Stimulated activated CD8-positive, alpha-beta memory T cell treated with anti-CD3 and anti-CD28 coated beads, Interleukin-15, amount 100 ng/mL, for 24 hours (primary cell): ENCODE results near the gene GREB1L.
"Not testable (repeated sequence)": the region's sequence is repeated elsewhere in the genome, so short reads cannot be mapped to it uniquely, and the experiment has no call there.

ENCODE experiments used
- DNase-seq: peaks from one replicate; pipeline ENCODE4 v3.0.0-alpha.2; 2020; ENCODE audit warnings: low read depth

The GREB1L gene

GRCh38 chr18:21264651-21265050 lies 22.6 kb downstream of the GREB1L start:
- no peak for DNase-seq

- DNase-seq: no peak
These were observed 24.1 kb downstream of the GREB1L start for GRCh38 chr18:21265971-21266673.

- DNase-seq: no peak
These were observed 25.4 kb downstream of the GREB1L start for GRCh38 chr18:21267400-21267799.

GRCh38 chr18:21269349-21269748 lies 27.3 kb downstream of the GREB1L start:
- DNase-seq: no peak

DNA sequence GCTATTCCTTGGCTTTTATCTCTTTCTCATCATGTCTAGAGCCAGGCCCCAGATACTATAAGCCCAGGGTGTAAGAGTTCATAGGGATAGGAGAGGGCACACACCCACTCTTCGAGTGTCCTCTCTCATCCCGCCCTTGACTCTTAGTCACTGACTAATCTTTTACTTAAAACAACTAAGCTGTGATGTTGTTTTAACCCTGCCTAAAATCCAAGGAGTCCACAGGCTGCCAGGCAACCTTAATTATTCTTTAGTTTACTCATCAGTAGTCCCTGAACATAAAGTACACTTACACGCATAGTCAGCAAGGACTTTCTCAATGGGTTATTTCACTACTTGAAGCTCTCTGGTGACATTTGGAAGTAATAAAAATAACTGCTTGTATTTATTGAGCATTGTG lies 28.4 kb downstream of the GREB1L start:
- DNase-seq: no peak

DNA sequence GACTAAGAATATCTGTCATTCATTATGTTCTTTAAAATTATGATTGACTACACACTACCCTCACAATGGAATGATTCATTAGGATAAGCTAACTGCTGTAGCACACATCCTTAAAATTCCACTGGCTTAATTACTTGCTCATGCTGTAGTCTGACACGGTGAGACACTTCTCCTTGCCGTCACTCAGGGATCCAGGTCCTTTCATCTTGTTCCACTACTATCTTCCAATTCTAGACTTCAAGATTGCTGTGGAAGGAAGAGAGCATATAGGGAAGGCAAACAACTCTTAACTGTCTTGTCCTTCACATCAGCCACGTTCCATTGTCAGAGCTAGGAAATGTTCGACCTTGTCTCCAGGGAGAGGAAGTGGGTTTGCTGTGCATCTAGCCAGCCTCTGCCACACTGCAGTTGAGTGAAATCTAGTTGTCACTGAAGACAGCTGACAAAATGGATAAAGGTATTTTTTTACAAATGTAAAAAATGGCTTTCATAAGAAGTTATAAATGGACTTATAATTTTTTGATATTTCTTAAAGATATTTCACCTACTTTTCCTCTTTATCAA lies 30.1 kb downstream of the GREB1L start:
- no peak for DNase-seq

DNA sequence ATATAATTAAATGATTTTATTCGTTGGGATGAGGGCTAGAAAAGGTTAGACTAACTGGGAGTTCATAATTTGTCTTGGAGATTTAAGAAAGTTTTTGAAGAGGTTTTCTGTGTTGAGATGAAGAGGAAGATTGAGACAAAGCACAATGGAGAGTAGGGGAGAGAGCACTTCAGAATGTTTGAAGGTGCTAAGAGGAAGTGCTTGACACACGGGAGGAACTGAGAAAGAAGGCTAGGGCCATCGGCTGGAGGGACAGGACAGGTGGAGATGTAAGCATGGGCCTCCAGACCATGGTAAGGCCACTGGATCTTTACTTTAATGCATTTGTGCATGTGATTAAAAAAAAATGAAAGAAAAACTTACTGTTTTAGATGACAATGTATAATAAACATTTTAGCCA lies 31.5 kb downstream of the GREB1L start:
- DNase-seq: no peak

DNA sequence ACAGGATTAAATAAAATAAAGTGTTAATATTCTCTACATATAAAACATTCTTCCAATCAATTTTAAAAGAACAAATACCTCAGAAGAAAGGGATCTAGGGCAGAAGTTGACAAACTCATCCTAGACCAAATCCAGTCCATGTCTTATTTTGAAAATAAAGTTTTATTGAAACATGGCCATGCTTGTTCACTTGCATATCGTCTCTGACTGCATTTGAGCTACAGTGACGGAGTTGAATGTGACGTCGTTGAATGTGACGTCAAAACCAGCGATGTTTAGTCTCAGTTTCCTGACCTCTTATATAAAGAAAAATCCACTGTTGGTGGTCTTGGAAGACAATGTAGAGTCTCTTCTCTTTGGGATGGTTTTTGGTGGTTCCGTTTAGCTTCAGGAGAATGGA lies 33.6 kb downstream of the GREB1L start:
- DNase-seq: no peak

- DNase-seq: no peak
These were observed 35.5 kb downstream of the GREB1L start for GRCh38 chr18:21277578-21277977.

GRCh38 chr18:21278218-21278617 lies 36.2 kb downstream of the GREB1L start:
- DNase-seq: not testable (repeated sequence)

GRCh38 chr18:21281603-21282002 lies 39.6 kb downstream of the GREB1L start:
- no peak for DNase-seq

- DNase-seq: no peak
These were observed 42.5 kb downstream of the GREB1L start for GRCh38 chr18:21284540-21284939.

DNA sequence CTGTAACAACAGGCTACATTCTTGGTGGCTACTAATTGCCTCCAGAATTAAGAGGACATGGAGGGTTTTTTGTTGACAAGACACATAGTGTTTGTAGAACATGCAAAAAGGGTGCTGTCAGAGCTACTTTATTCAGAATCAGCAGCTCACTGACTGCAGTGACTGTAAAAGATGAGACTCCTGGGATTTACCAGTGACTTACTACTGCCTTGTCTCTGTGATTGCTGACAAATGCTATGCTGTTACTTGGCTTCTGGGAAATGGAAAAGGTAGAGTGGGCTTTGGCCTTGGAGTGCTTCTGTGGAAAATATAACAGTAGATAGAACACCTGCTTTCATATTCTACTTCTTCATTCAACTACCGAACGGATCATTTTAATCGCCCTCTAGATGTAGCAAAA lies 47.8 kb downstream of the GREB1L start:
- DNase-seq: no peak

DNA sequence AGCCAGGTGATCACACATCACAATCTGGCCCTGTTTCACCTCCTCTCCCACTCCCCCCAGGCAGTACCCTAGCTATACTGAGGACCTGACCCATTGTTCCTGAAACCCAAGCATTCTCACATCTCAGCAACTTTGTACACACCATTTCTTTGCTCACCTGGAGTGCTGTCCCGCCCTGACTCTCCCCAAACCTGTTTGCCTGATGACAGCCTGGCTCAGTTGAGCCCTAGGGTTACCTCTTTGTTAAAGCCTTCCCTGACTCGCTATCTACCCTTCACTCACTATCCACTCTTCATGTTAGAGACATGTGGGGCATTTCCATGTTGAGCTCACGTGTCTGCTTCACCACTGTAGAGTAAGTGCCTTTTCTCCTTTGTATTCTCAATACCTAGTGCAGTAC lies 49.1 kb downstream of the GREB1L start:
- no peak for DNase-seq

DNA sequence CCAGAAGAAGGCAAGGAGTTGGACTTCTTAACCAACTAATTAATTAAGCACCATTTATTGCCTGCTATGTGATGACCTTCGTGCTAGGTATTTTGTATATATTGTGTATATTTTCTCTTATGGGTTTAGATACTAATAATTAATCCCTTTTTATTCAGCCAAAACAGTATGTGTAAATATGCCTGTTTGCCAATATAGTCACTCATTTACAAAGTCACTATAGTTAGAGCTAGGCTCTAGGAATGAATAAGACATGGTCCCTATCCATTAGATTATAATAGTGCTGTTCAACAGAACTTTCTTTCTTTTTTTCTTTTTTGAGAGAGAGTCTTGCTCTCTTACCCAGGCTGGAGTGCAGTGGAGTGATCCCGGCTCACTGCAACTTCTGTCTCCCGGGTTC lies 51.4 kb downstream of the GREB1L start:
- DNase-seq: no peak

DNA sequence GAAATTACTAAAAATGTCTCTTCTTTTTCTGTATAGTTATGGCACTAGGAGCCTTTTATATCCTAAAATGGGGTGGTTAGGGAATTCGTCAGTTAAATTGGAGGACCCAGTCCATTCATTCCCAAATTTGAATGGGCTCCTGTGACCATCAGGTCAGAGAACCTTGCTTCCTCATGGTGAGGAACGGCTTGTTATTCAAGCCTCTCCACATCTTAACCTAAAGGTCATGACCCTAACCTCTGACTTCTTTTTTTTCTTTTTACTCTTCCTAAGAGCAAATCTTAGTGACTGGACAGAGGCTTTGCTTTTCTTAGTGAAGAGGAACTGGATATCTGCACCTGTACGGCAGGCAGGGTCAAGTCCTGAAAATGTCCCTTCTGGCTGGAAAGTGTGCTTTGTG lies 53.1 kb downstream of the GREB1L start:
- no peak for DNase-seq

GRCh38 chr18:21296045-21296444 lies 54.0 kb downstream of the GREB1L start:
- no peak for DNase-seq

DNA sequence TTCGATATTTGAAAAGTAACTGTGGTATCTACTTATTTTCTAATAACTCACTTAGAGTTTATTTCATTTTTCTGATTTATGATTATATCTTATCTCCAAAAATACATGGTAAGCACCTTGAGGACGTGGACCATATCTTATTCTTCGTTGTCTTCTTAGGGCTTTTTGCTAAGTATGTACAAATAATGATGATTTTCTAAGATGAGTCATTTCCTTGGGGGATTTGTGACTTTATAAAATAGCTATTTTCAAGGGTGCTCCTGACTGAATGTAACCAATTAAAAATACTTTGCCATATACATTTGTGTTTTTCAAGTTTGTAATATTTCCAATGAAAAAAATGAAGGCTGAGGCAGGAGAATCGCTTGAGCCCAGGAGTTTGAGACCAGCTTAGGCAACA lies 56.3 kb downstream of the GREB1L start:
- DNase-seq: no peak

DNA sequence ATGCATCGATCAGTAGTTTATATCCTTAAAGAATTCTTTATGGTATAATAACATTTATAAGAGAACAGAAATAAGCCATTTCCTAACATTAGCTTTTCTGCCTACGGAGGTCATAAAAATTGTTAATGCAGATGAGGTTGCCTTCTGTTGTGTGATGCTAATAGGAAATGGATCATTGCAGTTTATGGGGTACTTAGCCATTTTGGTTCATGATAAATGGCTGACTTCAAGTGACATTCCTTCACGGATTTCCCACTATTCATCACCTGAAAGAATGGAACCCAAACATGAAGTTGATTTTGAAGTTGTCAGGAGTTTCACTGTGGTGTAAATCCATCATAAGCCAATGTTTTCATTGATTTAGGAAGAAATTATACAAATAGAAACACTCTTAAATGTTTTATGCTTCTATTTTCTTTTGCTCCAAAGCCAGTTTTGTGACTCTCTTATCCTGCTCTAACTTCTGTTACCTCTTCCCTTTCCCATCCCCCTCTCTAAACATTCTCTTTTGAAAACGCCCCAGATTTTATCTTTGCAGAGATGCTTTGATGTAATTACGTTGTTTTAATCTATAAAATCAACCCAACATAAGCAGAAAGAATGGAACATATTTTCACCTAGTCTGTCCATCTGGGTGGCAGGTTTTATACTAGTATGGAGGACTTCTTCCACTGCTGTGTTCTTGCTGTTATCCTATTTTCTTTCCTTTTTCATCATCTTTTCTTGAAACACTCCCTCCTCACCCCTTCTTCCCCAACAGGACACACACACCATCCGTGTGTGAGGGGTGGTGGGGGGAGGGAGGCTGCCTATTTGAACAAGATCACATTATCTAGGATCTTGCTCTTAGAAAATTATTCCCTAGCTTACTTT lies 58.2 kb downstream of the GREB1L start:
- DNase-seq: no peak

DNA sequence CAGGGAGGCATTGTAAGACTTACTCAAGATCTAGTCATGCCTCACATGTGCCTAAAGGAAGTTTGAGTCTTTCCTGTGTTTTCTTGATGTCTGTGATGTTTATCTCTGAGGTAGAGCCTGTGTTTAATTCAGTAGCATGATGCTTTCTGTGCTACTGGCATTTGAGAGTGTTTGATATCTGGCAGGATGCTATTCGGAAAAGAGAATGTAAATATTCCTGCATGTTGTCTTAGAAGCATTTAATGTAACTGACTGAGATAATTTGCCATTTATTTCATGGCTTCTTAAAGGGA lies 58.8 kb downstream of the GREB1L start:
- no peak for DNase-seq

- no peak for DNase-seq
These were observed 61.4 kb downstream of the GREB1L start for GRCh38 chr18:21303445-21303844.

DNA sequence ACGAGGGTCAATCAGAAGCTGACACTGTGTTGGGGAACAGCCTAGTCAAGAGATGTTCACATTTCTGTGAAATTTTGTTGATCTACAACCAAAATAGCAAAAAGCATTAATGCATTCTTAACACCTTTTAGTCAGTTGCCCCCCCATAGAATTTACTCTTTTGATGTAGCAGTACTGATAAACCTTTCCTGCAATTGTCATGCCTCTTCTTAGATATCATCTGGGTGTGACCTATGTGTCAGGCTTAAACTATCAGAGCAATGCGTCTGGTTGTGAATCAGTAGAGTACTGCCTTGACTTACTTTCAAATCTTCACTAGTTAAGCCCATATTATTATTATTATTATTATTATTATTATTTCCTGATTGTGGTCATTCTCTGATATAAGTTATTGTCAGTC lies 61.9 kb downstream of the GREB1L start:
- DNase-seq: no peak

DNA sequence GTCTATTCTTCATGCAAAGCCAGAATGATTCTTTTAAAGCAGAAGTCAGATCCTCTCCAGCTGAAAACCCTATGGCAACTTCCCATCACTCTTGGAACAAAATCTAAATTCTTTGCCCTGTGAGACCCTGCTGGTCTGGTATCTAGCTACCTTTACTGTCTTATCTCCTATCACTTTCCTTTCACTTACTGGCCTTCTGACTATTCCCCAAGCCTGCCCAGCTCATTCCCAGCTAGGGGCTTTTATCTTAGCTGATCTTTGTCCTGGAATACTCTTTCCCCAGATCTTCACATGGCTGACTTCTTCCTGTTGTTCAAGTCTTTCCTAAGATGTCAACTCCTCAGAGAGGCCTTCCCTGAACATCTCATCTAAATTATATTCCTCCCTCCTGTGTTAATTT lies 63.6 kb downstream of the GREB1L start:
- DNase-seq: no peak

DNA sequence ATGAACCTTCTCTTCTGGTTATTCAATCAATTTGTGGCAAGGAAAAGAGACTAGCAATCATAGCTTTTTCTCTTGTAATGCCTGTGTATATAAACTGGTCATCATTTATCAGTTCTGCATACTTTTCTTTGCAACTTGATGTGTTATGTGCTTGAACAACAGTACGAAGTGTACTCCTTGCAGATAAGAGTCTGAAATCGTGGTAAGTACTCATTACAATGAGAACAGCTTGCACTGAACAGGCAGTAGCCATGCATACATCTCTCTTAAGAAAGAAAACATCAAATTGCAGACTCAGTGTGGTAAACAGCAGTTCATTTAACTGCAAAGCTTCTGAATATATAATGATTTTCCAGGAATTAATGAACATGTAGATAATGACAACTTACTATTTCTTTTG lies 64.3 kb downstream of the GREB1L start:
- no peak for DNase-seq
